ENCODE measurements around the gene FIBCD1. TPM values are rescaled to one million over a fixed set of nuclear protein-coding genes. Genes with fewer than 3 reads are reported as not detected.
"Not testable (repeated sequence)": the region's sequence is repeated elsewhere in the genome, so short reads cannot be mapped to it uniquely, and the experiment has no call there.

FIBCD1 gene
- total RNA-seq, 2 donors from 2014 or later: 0.20 to 4.6 TPM

- peak overlapping the region in 1 of 2 donors; percentile 4 for H3K4me3 ChIP-seq
- H3K27ac ChIP-seq: no peak overlapping the region
- H3K4me1 ChIP-seq: no peaks in the 10 kb centered on the region
- no peak for TF ChIP-seq CTCF (IDR thresholded peaks at IDR 0.05)
- H3K36me3 ChIP-seq: no peaks in the 10 kb centered on the region
- no peaks in the 10 kb centered on the region for H3K27me3 ChIP-seq
- no peaks in the 10 kb centered on the region for H3K9me3 ChIP-seq
- no peak for DNase-seq (ENCODE audit: low spot score)
Measured at GRCh38 chr9:130913599-130914416, 25.2 kb downstream of the FIBCD1 start.

GRCh38 chr9:130912932-130913598, 26.0 kb downstream of the FIBCD1 start:
- no peak for TF ChIP-seq CTCF (IDR thresholded peaks at IDR 0.05)
- Histone ChIP-seq H3K27me3 (no peaks in the 10 kb centered on the region), H3K27ac (no peak overlapping the region), H3K4me1 (no peaks in the 10 kb centered on the region), H3K9me3 (no peaks in the 10 kb centered on the region), H3K4me3 (peak overlapping the region in 1 of 2 donors; percentile 4), H3K36me3 (no peaks in the 10 kb centered on the region)
- peak; percentile 75 for DNase-seq (ENCODE audit: low spot score)

- Histone ChIP-seq H3K27ac (no peak overlapping the region), H3K36me3 (no peaks in the 10 kb centered on the region)
- no peak for DNase-seq (ENCODE audit: low spot score)
Measured at GRCh38 chr9:130911254-130912049, 27.6 kb downstream of the FIBCD1 start.

GRCh38 chr9:130910670-130911069, 28.4 kb downstream of the FIBCD1 start:
- DNase-seq (ENCODE audit: low spot score); H3K9me3 ChIP-seq; H3K27ac ChIP-seq; H3K36me3 ChIP-seq; H3K4me1 ChIP-seq; H3K27me3 ChIP-seq; H3K4me3 ChIP-seq: not testable (repeated sequence)

More at GRCh38 chr9:130911254-130912049, 27.6 kb downstream of the FIBCD1 start:
- no peak for TF ChIP-seq CTCF (IDR thresholded peaks at IDR 0.05)
- Histone ChIP-seq H3K4me3 (no peak overlapping the region), H3K27me3 (no peaks in the 10 kb centered on the region), H3K4me1 (no peaks in the 10 kb centered on the region), H3K9me3 (no peaks in the 10 kb centered on the region)

GRCh38 chr9:130910041-130910440, 29.0 kb downstream of the FIBCD1 start:
- H3K9me3 ChIP-seq; H3K27ac ChIP-seq; H3K4me1 ChIP-seq; DNase-seq (ENCODE audit: low spot score); H3K4me3 ChIP-seq; H3K27me3 ChIP-seq; H3K36me3 ChIP-seq: not testable (repeated sequence)

GRCh38 chr9:130908878-130909355, 30.1 kb downstream of the FIBCD1 start:
- no peak for DNase-seq (ENCODE audit: low spot score)
- H3K4me1 ChIP-seq: no peaks in the 10 kb centered on the region

More at GRCh38 chr9:130908878-130909355, 30.1 kb downstream of the FIBCD1 start:
- Histone ChIP-seq H3K4me3 (no peak overlapping the region), H3K27ac (no peak overlapping the region), H3K9me3 (no peaks in the 10 kb centered on the region), H3K36me3 (no peaks in the 10 kb centered on the region), H3K27me3 (no peaks in the 10 kb centered on the region)
- TF ChIP-seq CTCF (IDR thresholded peaks at IDR 0.05): no peak
